ENCODE measurements around the gene TAF7L. TPM values are rescaled to one million over a fixed set of nuclear protein-coding genes. Genes with fewer than 3 reads are reported as not detected.
"Not testable (repeated sequence)": the region's sequence is repeated elsewhere in the genome, so short reads cannot be mapped to it uniquely, and the experiment has no call there.

TAF7L gene, protein sequence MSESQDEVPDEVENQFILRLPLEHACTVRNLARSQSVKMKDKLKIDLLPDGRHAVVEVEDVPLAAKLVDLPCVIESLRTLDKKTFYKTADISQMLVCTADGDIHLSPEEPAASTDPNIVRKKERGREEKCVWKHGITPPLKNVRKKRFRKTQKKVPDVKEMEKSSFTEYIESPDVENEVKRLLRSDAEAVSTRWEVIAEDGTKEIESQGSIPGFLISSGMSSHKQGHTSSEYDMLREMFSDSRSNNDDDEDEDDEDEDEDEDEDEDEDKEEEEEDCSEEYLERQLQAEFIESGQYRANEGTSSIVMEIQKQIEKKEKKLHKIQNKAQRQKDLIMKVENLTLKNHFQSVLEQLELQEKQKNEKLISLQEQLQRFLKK
- polyA plus RNA-seq (2012; ENCODE audit: insufficient read depth, insufficient read length): not detected

DNA sequence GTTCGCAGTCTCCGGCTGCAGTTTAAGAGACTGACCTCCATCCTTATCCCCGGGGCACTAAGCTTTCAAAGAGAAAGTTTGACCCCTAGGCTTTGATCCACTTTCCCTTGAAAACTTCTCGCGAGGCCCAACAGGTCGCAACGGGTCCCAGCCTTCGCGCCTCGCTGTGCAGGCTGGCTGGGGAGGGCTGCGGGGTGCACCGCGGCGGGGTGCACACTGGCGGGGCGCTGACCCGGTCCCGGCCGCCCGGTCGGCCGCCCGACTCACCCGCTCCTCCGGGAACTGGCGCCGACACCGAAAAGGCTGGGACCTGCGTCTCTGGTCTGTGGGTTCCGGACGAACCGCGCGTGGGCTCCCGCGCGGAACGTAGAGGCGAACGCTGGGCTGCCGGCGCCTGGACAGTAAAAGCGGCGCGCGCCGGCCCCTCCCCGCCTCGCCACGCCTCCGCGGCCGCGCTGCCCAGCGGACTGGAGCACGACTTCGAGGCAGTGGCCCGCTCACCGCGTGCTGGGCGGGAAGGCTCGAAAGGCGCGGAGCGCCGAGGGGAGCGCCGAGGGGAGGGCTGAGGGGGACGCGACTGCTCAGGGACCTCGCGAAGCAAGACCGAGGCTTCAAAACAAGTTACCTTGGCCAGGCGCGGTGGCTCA is at the start of gene TAF7L:
TAF7L (minus strand) TSS at position 378 of the 647 bp plus-strand sequence. CDS start 3,791 bp downstream, outside the sequence.
- no peak for DNase-seq (ENCODE audit: low read depth, low spot score)
- no peak within 1 kb of the TSS for H3K4me3 ChIP-seq (ENCODE audit: low read length)

DNA sequence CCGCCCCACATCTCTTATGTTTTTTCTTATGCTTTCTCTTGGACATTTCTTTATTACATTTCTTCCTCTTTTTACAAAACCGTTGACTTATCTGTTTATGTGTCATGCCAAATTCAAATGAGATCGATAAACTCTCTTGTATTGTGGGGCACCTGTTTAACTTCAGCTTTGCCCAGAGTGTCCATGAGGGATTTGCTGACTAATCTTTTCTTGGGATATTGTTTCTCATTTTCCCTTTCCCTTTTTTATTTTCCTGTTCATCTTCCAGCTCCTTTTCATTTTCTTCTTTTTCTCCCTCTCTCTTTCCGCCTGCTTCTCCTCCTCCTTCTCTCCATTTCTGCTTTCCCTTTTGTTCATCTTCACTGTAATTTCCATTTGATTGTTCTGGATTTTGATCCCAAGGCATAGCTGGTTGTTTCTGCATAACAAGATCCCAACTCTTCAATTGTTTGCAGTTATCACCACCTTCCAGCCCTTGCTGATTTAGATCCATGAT is 46.7 kb upstream of the TAF7L start:
- no peak for DNase-seq (ENCODE audit: low read depth, low spot score)
- no peak overlapping the region for H3K4me3 ChIP-seq (ENCODE audit: low read length)

DNA sequence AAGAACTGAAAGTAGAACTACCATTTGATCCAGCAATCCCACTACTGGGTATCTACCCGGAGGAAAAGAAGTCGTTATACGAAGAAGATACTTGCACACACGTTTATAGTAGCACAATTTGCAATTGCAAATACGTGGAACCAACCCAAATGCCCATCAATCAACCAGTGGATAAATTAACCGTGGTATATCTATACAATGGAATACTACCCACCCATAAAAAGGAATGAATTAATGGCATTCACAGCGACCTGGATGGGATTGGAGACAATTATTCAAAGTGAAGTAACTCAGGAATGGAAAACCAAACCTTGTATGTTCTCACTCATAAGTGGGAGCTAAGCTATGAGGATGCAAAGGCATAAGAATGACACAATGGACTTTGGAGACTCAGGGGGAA is 43.2 kb upstream of the TAF7L start:
- not testable (repeated sequence) for DNase-seq (ENCODE audit: low read depth, low spot score); H3K4me3 ChIP-seq (ENCODE audit: low read length)

DNA sequence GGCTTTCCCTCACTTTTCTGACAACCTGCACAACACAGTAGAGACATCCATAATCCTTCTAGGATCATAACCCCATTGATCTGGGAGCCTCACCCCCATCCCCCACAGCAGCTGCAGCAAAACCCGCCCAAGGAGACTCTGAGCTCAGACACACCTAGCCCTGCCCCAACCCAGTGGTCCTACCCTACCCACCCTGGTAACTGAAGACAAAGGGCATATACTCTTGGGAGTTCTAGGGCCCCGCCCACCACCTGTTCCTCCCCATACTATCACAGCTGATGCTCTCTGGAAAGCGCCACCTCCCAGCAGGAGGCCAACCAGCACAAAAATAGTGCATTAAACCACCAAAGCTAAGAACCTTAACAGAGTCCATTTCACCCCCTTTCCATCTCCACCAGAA is 35.5 kb upstream of the TAF7L start:
- not testable (repeated sequence) for DNase-seq (ENCODE audit: low read depth, low spot score); H3K4me3 ChIP-seq (ENCODE audit: low read length)

DNA sequence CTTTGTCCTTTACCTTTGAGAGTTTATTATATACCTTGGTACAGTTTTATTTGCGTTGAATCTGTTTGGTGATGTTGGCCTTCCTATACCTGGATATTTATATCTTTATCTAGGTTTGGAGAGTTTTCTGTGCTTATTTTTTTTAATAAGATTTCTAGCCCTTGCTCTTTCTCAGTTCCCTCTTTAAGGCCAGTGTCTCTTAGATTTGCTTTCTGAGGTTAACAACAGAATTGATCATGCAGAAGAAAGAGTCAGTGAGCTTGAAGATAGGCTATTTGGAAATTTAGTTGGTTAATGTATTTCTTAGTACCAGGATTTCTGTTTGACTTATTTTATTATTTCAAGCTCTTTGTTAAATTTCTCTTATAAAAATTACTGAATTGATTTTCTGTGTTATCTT is 12.7 kb upstream of the TAF7L start:
- DNase-seq (ENCODE audit: low read depth, low spot score): no peak
- H3K4me3 ChIP-seq (ENCODE audit: low read length): no peak overlapping the region

DNA sequence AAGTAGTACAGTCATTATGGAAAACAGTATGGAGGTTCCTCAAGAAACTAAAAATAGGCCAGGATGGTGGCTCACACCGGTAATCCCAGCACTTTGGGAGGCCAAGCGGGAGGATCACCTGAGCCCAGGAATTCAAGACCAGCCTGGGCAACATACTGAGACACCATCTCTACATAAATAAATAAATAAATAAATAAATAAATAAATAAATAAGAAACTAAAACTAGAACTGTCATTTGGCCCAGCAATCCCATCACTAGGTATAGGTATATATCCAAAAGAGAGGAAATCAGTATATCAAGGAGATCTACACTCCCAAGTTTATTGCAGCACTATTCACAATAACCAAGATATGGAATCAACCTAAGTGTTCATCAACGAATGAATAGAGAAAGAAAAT is 4.5 kb upstream of the TAF7L start:
- DNase-seq (ENCODE audit: low read depth, low spot score); H3K4me3 ChIP-seq (ENCODE audit: low read length): not testable (repeated sequence)

DNA sequence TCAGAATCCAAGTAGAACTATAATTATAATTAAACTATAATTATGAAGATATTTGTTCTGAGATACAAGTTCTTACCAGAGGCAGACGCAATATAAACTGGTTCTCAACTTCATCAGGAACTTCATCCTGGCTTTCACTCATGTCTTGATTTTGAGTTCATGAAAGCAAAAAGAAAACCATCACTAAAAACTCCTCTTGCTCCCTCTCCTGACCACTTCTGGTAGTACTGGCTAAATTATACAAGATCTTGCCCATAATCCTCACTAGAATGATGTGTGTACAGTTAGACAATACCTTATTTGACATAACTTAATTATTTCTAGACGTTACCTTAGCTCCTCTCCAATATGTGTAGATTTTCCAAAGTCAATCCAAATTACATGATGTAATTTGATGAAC is 3.7 kb downstream of the TAF7L start:
- H3K4me3 ChIP-seq (ENCODE audit: low read length): no peak overlapping the region
- peak; percentile 24 for DNase-seq (ENCODE audit: low read depth, low spot score)

DNA sequence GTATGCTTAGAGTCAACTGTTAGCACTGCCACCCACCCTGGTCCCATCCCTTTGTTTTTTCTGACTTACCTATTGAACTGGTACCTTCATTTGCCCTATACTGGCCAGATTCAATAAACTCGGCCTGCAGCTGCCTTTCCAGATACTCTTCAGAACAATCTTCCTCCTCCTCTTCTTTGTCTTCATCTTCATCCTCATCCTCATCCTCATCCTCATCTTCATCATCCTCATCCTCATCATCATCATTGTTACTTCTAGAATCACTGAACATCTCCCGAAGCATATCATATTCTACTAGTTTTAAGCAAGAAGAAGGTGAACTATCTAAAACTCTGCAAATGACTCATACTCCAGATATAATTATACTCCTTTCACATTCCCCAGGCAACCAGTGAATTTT is 14.9 kb downstream of the TAF7L start:
- no peak for DNase-seq (ENCODE audit: low read depth, low spot score)

DNA sequence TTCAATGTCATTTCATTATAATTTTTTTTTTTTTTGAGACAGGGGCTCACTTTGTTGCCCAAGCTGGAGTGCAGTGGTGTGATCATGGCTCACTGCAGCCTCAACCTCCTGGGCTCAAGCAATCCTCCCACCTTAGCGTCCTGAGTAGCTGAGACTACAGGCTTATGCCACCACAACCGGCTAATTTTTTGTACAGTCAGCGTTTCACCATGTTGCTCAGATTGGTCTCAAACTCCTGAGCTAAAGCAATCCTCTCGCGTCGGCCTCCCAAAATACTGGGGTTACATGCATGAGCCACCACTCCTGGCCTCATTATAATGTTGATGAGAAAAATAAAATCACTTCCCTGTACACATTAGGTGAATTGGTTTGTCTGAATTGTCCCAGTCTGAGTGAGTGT is 16.9 kb downstream of the TAF7L start:
- no peak overlapping the region for H3K4me3 ChIP-seq (ENCODE audit: low read length)
- no peak for DNase-seq (ENCODE audit: low read depth, low spot score)

More for the DNA sequence above, 14.9 kb downstream of the TAF7L start:
- H3K4me3 ChIP-seq (ENCODE audit: low read length): no peak overlapping the region

DNA sequence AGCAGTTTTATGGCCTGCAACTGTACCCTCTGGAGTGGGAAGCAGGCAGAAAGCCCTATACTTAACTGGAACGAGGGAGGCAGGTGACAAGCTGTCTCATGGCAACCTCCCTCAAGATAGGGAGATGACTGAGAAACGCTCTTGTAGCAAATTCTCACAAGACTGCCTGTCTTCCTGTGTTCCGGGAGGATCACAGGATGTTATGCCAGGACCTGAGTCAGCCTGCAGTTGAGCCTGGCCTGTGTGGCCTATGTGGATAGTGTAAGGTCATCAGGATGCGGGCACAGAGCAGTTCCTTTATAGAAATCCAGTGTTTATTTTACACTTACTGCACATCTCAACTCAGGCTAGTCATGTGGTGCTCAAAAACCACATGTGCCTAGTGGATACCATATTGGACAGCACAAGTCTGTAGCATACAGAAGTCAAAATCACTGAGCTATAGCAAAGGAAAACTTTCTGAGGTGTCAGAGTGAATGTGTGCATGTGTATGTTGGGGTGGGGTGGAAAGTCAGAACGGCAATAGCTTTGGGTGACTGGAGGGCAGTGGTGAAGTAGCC is 25.2 kb downstream of the TAF7L start:
- no peak for DNase-seq (ENCODE audit: low read depth, low spot score)
- no peak overlapping the region for H3K4me3 ChIP-seq (ENCODE audit: low read length)

DNA sequence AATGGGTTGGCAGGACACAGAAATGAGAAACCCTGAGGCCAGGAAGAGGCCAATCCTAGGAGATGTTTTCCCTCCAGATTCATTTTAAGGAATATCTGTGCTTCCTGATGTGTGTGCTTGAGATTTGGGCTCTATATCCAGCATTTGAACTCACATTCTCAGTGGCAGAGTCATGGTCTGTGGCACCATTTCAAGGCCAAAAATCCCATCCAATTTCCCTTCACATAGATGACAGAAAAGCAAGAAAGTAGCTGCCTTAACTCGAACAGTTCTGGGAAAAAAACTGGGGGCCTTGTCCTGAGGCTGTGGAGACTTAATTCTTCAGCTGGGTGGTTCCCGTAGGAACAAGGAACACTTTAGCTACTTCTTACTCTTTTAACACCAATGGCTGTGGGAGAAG is 27.4 kb downstream of the TAF7L start:
- no peak for DNase-seq (ENCODE audit: low read depth, low spot score)
- H3K4me3 ChIP-seq (ENCODE audit: low read length): no peak overlapping the region

DNA sequence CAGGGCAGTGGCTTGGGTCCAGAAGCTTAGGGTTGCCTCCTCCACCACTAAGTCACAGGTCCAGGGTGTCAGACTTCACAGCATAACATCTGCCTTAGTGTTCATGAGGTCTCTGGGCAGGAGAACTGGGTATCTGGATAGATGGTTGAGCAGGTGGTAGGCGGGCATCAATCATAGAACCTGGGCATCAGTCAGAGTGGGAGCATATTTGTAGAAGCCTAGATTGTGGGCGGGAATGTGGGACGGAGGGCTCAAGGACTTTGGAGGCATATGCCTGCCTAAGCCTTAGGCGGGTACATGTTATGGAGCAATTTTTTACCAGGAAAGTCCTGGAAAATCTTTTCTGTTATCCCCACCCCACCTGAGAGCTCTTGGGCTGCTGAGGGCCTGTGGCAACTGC is 28.5 kb downstream of the TAF7L start:
- no peak overlapping the region for H3K4me3 ChIP-seq (ENCODE audit: low read length)
- DNase-seq (ENCODE audit: low read depth, low spot score): no peak

DNA sequence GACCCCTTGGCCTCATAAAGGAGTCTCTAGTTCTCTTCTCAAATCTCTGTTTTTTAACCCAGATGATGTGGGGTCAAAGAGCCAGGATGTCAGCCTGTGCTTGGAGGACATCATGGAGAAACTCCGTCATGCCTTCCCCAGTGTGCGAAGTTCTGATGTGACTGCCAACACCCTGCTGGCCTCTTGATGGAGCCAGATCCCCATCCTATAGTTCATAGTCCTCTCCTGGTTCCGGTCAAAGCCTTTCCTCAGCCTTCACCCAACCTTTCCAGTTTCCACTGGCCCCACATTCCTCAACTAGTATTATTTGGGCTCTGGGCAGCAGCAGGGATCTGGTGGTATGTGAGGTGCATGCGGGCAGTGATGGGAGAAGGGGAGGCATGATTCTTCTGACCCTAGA is 30.7 kb downstream of the TAF7L start:
- DNase-seq (ENCODE audit: low read depth, low spot score): no peak
- H3K4me3 ChIP-seq (ENCODE audit: low read length): no peak overlapping the region

DNA sequence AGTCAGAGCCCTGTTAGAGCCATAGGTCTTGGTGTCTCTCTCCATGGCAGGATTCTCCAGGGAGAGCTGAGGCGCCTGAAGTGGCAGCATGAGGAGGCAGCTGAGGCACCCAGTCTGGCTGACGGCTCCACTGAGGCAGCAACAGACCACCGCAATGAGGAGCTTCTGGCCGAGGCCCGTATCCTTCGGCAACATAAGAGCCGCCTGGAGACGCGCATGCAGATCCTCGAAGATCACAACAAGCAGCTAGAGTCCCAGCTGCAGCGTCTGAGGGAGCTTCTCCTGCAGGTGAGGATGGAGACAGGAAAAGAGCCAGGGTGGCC is 32.9 kb downstream of the TAF7L start:
- H3K4me3 ChIP-seq (ENCODE audit: low read length): no peak overlapping the region
- no peak for DNase-seq (ENCODE audit: low read depth, low spot score)

DNA sequence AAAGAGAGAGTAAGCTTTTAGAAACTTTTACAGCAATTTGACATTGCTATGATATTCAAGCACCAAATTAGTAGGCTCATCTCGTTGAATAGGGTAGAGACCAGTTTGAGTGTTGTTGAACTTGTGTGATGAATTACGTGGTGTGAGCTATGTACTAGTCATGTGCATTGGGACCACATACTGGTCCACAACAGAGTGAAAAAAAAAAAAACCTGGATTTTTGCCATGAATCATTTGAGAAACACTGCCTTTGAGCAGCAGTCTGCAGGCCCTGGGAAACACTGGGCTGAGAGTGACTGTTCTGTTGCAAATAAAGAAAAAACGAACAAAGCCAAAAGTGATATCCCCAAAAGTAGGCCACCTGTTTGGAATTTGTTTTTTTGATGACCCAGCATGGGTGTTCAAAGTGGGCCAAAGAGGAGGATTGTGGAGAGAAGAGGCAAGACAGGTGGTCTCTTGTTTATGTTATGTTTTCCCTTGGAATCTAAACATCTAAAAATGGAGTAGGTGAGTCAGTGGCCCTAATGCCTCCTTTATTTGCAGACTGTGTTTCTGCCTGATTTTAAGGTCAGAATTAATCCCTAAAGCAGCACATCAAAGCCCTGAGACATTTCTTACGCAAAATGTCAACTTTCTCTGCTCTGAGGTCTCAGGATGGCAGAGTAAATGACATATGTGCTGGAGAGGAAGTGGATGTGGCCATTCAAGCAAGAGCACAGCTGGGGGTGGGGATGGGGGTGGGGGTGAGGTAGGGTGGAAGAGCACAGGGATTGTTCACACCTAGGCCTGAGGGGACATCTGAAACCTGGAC is 33.5 kb downstream of the TAF7L start:
- DNase-seq (ENCODE audit: low read depth, low spot score): peak; percentile 46
- no peak overlapping the region for H3K4me3 ChIP-seq (ENCODE audit: low read length)

DNA sequence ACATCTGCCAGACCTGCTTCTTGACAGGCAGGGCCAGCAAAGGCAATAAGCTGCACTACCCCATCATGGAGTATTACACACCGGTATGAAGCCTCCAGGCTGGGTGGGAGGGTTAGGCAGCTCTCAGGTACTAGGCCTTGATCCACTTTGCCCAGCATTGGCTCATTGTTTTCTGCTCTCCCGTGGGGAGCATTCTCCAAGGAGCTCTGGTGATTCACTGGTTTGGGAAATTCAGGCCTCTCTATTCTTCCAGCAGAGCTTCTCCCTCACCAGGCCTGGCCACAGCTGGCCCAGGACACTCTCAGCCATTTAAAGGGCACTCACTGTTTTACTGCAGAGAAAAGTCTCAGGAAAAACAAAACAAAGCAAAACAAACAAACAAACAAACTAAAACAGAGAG is 38.5 kb downstream of the TAF7L start:
- H3K4me3 ChIP-seq (ENCODE audit: low read length): no peak overlapping the region
- no peak for DNase-seq (ENCODE audit: low read depth, low spot score)

DNA sequence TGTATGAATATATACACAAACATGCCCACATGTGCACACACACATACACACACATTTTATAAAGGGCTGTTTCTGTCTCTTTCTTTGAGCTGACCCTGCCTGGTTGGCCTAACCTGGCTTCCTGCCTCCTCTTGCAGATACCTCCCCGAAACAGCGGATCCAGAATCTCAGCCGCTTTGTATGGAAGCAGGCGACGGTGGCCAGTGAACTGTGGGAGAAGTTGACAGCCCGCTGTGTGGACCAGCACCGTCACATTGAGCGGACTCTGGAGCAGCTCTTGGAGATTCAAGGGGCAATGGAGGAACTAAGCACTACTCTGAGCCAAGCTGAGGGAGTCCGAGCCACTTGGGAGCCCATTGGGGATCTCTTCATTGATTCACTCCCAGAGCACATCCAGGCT is 49.6 kb downstream of the TAF7L start:
- DNase-seq (ENCODE audit: low read depth, low spot score): no peak
- no peak overlapping the region for H3K4me3 ChIP-seq (ENCODE audit: low read length)

DNA sequence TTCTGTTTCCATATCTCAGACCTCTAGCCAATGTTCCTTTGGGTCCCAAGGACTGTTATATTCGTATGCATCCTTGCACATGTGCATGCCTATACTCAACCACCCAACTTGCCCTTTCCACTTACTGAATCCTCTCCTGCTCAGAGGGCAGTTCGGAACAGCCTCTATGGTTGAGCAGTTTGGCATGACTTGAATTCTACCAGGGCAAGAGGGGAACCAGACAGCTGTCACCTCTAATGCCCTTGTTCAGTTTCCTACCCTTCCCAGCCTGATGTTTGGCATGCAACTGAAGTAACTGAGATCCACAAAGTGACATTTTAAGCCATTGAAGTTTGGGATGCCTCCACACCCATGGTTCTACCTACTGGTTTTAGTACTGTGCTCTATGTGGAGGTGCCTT is 54.1 kb downstream of the TAF7L start:
- no peak for DNase-seq (ENCODE audit: low read depth, low spot score)
- H3K4me3 ChIP-seq (ENCODE audit: low read length): no peak overlapping the region

DNA sequence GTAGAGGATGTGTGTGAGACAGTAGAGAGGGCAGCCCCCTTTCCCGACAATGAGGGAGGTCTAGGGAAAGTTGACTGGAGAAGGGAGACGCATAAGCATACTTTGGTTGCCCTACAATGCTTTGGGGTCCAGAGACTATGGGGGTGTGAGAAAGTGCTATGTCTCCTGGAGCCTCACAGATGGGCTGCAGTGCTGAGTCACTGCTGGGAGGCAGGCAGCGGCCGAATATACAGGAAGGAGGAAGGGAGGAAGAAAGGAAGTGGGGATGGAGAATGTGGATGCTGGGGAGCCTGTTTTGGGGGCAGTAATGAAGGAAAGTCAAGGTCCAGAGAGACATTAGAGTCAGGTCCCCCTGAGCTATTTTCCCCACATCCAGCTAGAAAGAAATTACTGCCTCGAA is 58.8 kb downstream of the TAF7L start:
- H3K4me3 ChIP-seq (ENCODE audit: low read length): no peak overlapping the region
- no peak for DNase-seq (ENCODE audit: low read depth, low spot score)

DNA sequence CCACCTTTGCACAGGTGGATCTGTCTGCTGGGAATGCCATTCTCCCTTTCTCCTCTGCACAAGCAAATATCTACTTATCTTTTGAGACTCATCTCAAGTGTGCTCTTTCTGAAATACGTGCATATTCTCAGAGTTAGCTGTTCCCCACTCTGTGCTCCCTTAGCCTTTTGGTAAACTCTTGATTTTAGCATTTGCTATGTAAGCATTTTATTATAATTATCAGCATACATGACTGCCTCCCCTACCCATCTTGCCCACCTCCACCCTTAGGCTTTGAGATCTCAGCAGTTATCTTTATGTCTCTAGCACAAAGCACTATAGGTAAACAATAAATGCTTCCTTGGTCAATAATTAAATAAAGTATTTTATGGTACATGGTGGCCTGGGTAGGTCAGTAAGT is 60.1 kb downstream of the TAF7L start:
- H3K4me3 ChIP-seq (ENCODE audit: low read length): no peak overlapping the region

More for the DNA sequence above, 60.1 kb downstream of the TAF7L start:
- DNase-seq (ENCODE audit: low read depth, low spot score): no peak

All from Jurkat, Clone E6-1 (cell line).